Sigmoid colon (tissue), 4 donors: ENCODE results near the gene PRUNE1.

Experiments
- CTCF ChIP-seq, 4 experiments: fragments of 450-650 bp in 3 of 4; fragments of 200-600 bp in 1 of 4; IDR thresholded peaks; one replicate each; pipeline ENCODE4 v1.5.1; 2016 to 2019; ENCODE audit warnings: antibody characterized with exemption in 4 of 4, mild to moderate bottlenecking in 3 of 4, moderate library complexity in 2 of 4
- EP300 ChIP-seq, 4 donors: sonication (generic); formaldehyde crosslinking; IDR thresholded peaks; one replicate each; pipeline ENCODE4 v1.6.1; 2017; ENCODE audit warnings: antibody characterized with exemption in 4 of 4
- POLR2A ChIP-seq, 2 donors: fragments of 450-650 bp; IDR thresholded peaks; one replicate each; pipeline ENCODE4 v1.6.1; 2016; ENCODE audit warnings: antibody characterized with exemption in 2 of 2, mild to moderate bottlenecking in 2 of 2, moderate library complexity in 2 of 2
- POLR2AphosphoS5 ChIP-seq, 4 donors: sonication (generic); formaldehyde crosslinking; IDR thresholded peaks; one replicate each; pipeline ENCODE4 v1.6.1; 2017; ENCODE audit warnings: antibody characterized with exemption in 4 of 4

GRCh38 chr1:151000408-151000807 lies 7.8 kb upstream of the PRUNE1 start:
- TF ChIP-seq POLR2A (IDR thresholded peaks at IDR 0.05) (no peak), CTCF (IDR thresholded peaks at IDR 0.05) (no peak), EP300 (IDR thresholded peaks at IDR 0.05) (no peak), POLR2AphosphoS5 (IDR thresholded peaks at IDR 0.05) (no peak)
